PC-3 (cell line): ENCODE measurements around the gene PDIK1L. TPM values are rescaled to one million over a fixed set of nuclear protein-coding genes. Genes with fewer than 3 reads are reported as not detected.
A peak's percentile ranks its signal among the peaks of the same experiment; 100 is the strongest.

ENCODE experiments used
- ATAC-seq: fragments of 200-7000 bp; cut with Tn5 transposase; 2 replicates; pipeline ENCODE4 v1.9.1; 2020; ENCODE audit warnings: mild to moderate bottlenecking, moderate library complexity
- BruUV-seq: library from RNA; stranded (reverse); fragments of 400-500 nt; replicated peaks from 2 replicates; lab custom pipeline; 2021; lab: Mats Ljungman, UMichigan
- CTCF ChIA-PET: fragments of 300-600 bp; sonication (Branson Sonifier 250); formaldehyde crosslinking; loops from one replicate; lab custom pipeline; 2022; ENCODE audit warnings: antibody characterized with exemption; lab: Charles Lee
- POLR2A ChIA-PET: fragments of 300-600 bp; sonication (Branson Sonifier 250); formaldehyde crosslinking; loops from one replicate; lab custom pipeline; 2022; ENCODE audit warnings: antibody characterized with exemption; ENCODE audit not compliant: unreplicated experiment; lab: Charles Lee
- DNase-seq: peaks from one replicate; pipeline ENCODE4 v3.0.0-alpha.2; 2015
- H2AFZ ChIP-seq: fragments of 300-600 bp; sonication (generic); 2 replicates; pipeline ENCODE4 v1.6.0; 2016; ENCODE audit warnings: antibody characterized with exemption, low read length
- H3F3A ChIP-seq: fragments of 300-600 bp; sonication (generic); one replicate; pipeline ENCODE4 v1.6.0; 2017; ENCODE audit warnings: antibody characterized with exemption, low read length, control low read depth, mild to moderate bottlenecking; ENCODE audit not compliant: unreplicated experiment
- H3K27ac ChIP-seq: fragments of 300-600 bp; sonication (generic); 2 replicates; pipeline ENCODE4 v1.5.1; 2016; ENCODE audit warnings: mild to moderate bottlenecking, low read length
- H3K27me3 ChIP-seq: fragments of 300-600 bp; sonication (generic); 2 replicates; pipeline ENCODE4 v1.6.1; 2016; ENCODE audit warnings: low read length, mixed read lengths
- H3K36me3 ChIP-seq: fragments of 300-600 bp; sonication (generic); 2 replicates; pipeline ENCODE4 v1.6.1; 2016; ENCODE audit warnings: low read depth, mixed run types, low read length, mixed read lengths
- H3K4me1 ChIP-seq: fragments of 300-600 bp; sonication (generic); 2 replicates; pipeline ENCODE4 v1.5.1; 2016; ENCODE audit warnings: low read length; ENCODE audit not compliant: insufficient read depth
- H3K4me2 ChIP-seq: fragments of 300-600 bp; sonication (generic); 2 replicates; pipeline ENCODE4 v1.6.0; 2016; ENCODE audit warnings: low read length
- H3K4me3 ChIP-seq: fragments of 300-600 bp; sonication (generic); 2 replicates; pipeline ENCODE4 v1.5.1; 2016; ENCODE audit warnings: mild to moderate bottlenecking, low read length, mixed read lengths
- H3K79me2 ChIP-seq: fragments of 300-600 bp; sonication (generic); 2 replicates; pipeline ENCODE4 v1.6.1; 2017; ENCODE audit warnings: low read length, mixed read lengths
- H3K9ac ChIP-seq: fragments of 300-600 bp; sonication (generic); 2 replicates; pipeline ENCODE4 v1.6.0; 2016; ENCODE audit warnings: mild to moderate bottlenecking, low read length
- H3K9me2 ChIP-seq: fragments of 300-600 bp; sonication (generic); replicated peaks from 2 replicates; pipeline ENCODE4 v1.6.1; 2016; ENCODE audit warnings: mixed run types, low read length, mixed read lengths
- H3K9me3 ChIP-seq: fragments of 300-600 bp; sonication (generic); 2 replicates; pipeline ENCODE4 v1.6.1; 2016; ENCODE audit warnings: low read length, mixed read lengths
- H4K20me1 ChIP-seq: fragments of 300-600 bp; sonication (generic); 2 replicates; pipeline ENCODE4 v1.6.1; 2016; ENCODE audit warnings: low read length, mixed read lengths
- CTCF ChIP-seq: fragments of 300-600 bp; sonication (generic); conservative IDR thresholded peaks from 2 replicates; pipeline ENCODE4 v1.5.1; 2017; ENCODE audit warnings: antibody characterized with exemption, low read depth, mild to moderate bottlenecking, low read length
- EZH2 ChIP-seq: fragments of 300-600 bp; sonication (generic); IDR thresholded peaks from one replicate; pipeline ENCODE4 v1.6.1; 2017; ENCODE audit warnings: antibody characterized with exemption, mild to moderate bottlenecking, low read length; ENCODE audit not compliant: unreplicated experiment
- EZH2phosphoT487 ChIP-seq: fragments of 300-600 bp; sonication (generic); IDR thresholded peaks from 2 replicates; pipeline ENCODE4 v1.6.1; 2018; ENCODE audit warnings: mild to moderate bottlenecking, antibody characterized with exemption, low read length, borderline replicate concordance
- intact Hi-C: fragments of 100-400 bp; cut with micrococcal nuclease; formaldehyde crosslinking; loops from 2 replicates; pipeline ENCODE4 v1.9.0; 2023
- total RNA-seq: library from RNA; depleted of rRNA; stranded (reverse); fragments of >200 nt; gene quantifications from 2 replicates; pipeline ENCODE4 v1.2.3, GENCODE V29; 2014

The PDIK1L gene
- total RNA-seq, 1 experiment from 2014 or later: 5.2 TPM

- no peaks in the 10 kb centered on the region for H3K79me2 ChIP-seq
- ATAC-seq (no peak), DNase-seq (no peak)
- no peaks in the 10 kb centered on the region for H3K27me3 ChIP-seq
- TF ChIP-seq EZH2phosphoT487 (no peak), CTCF (no peak), EZH2 (no peak)
- no peaks in the 10 kb centered on the region for H4K20me1 ChIP-seq
- H2AFZ ChIP-seq: no peak overlapping the region
- no TSS peak for BruUV-seq
- no peaks in the 10 kb centered on the region for H3K36me3 ChIP-seq
- intact Hi-C loops: no loop called here
- ChIA-PET CTCF (no interaction called here), POLR2A (interaction anchor here (0.6 kb wide), 1 partner anchor 9 kb away, joined by 3 read pairs; no protein-coding TSS in a partner anchor)
- no peak overlapping the region for H3K27ac ChIP-seq
- peaks cover 21% of the 10 kb centered on the region for H3K4me1 ChIP-seq
- H3K9me3 ChIP-seq: no peaks in the 10 kb centered on the region
- H3K9ac ChIP-seq: no peak overlapping the region
- H3K4me3 ChIP-seq: no peak overlapping the region
- H3F3A ChIP-seq: no peaks in the 10 kb centered on the region
- no peak overlapping the region for H3K4me2 ChIP-seq
- no peaks in the 10 kb centered on the region for H3K9me2 ChIP-seq
These were observed 45.5 kb upstream of the PDIK1L start for GRCh38 chr1:26066160-26066559.

- Histone ChIP-seq H2AFZ (no peak overlapping the region), H3K4me2 (no peak overlapping the region), H3K36me3 (no peaks in the 10 kb centered on the region), H3F3A (no peaks in the 10 kb centered on the region), H3K79me2 (no peaks in the 10 kb centered on the region), H3K27ac (no peak overlapping the region), H3K4me1 (peaks cover 21% of the 10 kb centered on the region), H3K9me3 (no peaks in the 10 kb centered on the region), H4K20me1 (no peaks in the 10 kb centered on the region), H3K9me2 (no peaks in the 10 kb centered on the region), H3K27me3 (no peaks in the 10 kb centered on the region), H3K4me3 (no peak overlapping the region), H3K9ac (no peak overlapping the region)
- no TSS peak for BruUV-seq
- ATAC-seq (no peak), DNase-seq (no peak)
- TF ChIP-seq EZH2phosphoT487 (no peak), CTCF (no peak)
- intact Hi-C loops: no loop called here
- CTCF ChIA-PET: no interaction called here
- POLR2A ChIA-PET: no interaction called here
These were observed 44.8 kb upstream of the PDIK1L start for GRCh38 chr1:26066857-26067256.

- Histone ChIP-seq H3K4me1 (peaks cover 21% of the 10 kb centered on the region), H3K79me2 (no peaks in the 10 kb centered on the region), H3K4me3 (no peak within 1 kb of the TSS), H3K36me3 (no peaks in the 10 kb centered on the region), H3K27ac (peak within 1 kb of the TSS; percentile 52), H3K9me2 (no peaks in the 10 kb centered on the region), H3K9me3 (no peaks in the 10 kb centered on the region), H2AFZ (no peak within 1 kb of the TSS), H4K20me1 (no peaks in the 10 kb centered on the region), H3F3A (no peaks in the 10 kb centered on the region), H3K9ac (no peak within 1 kb of the TSS), H3K27me3 (no peaks in the 10 kb centered on the region), H3K4me2 (0 out of 2 replicates have a peak within 1 kb of the TSS, but pooled peaks have one; percentile 26)
- POLR2A ChIA-PET: no interaction called here
- CTCF ChIA-PET: no interaction called here
- no peak for TF ChIP-seq EZH2
- TF ChIP-seq EZH2phosphoT487: no peak
- TF ChIP-seq CTCF: no peak
- DNase-seq (no peak), ATAC-seq (no peak)
- intact Hi-C loops: no loop called here
- BruUV-seq: no TSS peak
These were observed 44.2 kb upstream of the PDIK1L start, which contains the start of gene TRIM63 for GRCh38 chr1:26067432-26067911. TRIM63 (minus strand) TSS chr1:26067630; CDS start chr1:26067494, 136 bp downstream.
